GM19193 (cell line): ENCODE measurements around the gene RIOX2.

Experiments
- POLR2A ChIP-seq: IDR thresholded peaks from 4 replicates; pipeline ENCODE4 v1.6.1; 2011; ENCODE audit not compliant: insufficient read depth, insufficient read length; ENCODE audit errors: extremely low read depth

Gene RIOX2

DNA sequence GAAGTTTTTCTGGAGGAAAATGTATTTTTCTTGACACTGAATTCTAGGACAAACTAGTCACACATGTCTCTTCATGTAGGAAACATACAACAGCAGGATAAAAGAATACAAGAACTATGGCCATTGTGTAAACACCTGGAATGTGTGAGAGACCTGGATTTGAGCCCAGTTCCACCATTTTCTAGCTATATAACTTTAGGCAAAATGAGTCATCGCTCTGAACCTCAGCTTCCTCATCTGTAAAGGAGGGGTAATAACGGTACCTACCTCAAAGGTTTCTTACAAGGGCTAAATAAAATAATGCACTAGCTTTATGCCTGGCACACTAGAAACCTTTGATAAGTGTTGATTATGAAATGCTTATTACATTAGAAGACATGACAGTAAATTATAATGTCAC lies 57.8 kb downstream of the RIOX2 start:
- no peak for TF ChIP-seq POLR2A

DNA sequence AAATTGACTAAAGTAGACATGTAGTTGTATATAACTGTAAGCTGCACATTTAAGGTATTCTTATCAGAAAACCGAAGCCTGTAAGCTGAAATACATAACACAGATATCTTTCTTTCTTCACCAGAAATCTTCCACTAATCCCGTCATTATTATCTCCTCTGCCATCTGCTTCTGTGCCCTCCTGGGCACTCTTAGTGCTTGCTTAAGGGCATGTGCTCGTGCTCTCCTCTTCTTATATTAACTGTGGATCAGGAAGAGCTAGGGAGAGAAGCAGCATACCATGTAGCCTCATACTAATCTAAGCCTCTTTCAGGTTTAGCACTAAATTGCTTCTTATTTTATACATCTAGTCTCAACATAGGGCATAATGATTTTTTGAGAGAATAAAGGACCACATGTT lies 60.8 kb downstream of the RIOX2 start:
- no peak for TF ChIP-seq POLR2A

DNA sequence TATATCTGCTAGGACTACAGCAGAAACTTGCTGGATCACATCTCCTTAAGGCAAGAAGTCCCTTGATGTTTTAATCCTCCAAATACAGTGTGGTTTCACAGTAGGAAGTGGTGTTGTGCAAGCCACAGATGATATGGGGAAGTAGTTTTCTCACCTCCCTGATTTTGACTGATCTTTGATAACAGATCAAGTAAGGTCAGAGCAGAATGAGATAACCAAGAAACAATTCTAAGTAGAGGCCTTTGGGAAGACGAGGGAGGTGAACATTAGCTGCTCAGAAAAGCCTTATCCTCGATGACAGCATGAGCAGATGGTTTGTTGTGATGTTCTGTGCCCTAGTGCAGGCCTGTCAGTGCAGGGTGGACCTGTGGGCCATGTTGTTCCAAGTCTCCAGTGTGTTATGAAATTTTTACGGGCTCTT lies 61.3 kb downstream of the RIOX2 start:
- TF ChIP-seq POLR2A, result no peak

DNA sequence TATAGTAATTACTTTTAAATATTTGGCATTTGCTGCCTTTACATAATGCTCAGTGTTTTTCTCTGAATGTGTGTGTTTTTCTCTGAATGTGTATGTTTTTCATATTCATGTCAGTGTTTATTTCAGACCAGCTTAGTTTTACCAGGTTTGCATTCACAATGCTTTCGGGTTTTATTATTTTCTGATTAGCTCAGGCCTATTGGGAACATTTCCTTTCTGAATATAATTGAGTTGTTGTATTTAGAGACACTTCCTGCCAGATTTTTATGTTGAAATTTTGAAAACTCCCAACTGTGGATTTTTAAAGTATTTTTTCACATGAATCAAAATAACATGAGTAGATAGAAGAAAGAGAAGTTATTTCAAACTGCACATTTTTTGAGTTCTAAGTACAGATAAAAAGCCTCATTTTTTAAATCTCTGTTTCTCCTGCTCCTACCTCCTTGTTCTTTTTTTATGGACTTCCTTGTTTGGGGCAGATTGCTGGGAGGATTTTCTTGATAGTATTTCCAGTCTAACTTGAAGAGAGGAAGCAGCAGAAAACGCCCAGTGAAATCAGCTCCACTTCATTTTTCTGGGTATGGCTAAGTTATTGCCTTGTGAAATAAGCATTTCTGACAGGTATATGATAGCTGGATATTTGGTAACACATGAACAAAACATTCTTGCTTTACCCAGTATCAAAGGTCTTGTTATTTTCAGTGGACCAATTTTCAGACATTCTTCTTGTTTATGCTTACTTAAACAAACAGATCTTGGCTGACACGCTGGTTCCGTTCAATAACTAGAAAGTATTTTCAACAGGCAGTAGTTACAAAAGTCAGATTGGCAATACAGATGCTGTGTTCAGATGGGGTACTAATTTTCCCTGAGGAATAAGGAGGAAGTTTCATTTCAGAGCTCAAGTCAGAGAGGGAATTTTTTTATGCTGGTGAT lies 70.7 kb downstream of the RIOX2 start:
- no peak for TF ChIP-seq POLR2A

GRCh38 chr3:97899331-97899730 lies 72.9 kb downstream of the RIOX2 start:
- TF ChIP-seq POLR2A, result no peak

GRCh38 chr3:97896547-97896946 lies 75.7 kb downstream of the RIOX2 start:
- no peak for TF ChIP-seq POLR2A

DNA sequence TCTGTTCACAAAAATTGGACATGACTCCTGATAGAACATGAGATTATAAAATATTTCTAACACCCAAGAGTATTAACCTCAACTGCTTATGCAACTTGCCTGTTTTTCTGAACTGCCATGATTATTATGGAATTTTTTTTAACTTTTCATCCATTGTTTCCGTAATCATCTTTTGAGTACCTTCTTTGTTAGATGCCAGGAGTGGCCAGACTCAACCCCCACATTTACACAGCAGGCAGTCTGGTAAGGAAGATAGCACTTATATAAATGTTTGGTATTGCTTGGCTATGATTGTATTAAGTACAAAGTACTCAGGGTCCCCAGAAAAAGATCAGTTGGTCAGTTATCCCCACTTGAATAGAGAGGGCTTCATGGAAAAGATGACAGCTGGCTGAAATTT lies 76.1 kb downstream of the RIOX2 start:
- no peak for TF ChIP-seq POLR2A

- no peak for TF ChIP-seq POLR2A
Measured at GRCh38 chr3:97895216-97895615, 77.0 kb downstream of the RIOX2 start.

DNA sequence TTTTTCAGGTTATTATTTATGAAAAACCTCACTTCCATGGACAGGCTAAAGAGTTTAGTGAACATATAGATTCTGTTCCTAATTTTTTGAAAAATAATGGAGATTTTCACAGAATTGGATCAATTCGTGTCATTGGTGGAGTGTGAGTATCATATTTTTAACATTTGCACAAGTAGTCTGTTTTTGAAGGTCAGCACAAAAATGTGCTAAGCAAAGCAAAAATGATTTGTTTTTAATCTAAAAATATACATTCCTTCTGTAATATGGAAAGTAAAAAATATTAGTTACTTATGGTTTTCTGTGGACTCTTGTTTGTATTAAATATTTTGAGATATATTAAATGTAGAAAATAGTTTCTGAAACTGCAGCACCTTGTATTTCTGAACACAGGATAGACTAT lies 79.4 kb downstream of the RIOX2 start:
- TF ChIP-seq POLR2A, result no peak
